ENCODE data around the gene IRX1.

The IRX1 gene

GRCh38 chr5:3595006-3595961, at the start of gene IRX1:
Gene IRX1, plus strand, starts transcription at chr5:3595832. Its CDS starts 274 bp downstream, at chr5:3596106.
- peak; percentile 53 for DNase-seq (ENCODE audit: low read depth)

- DNase-seq (ENCODE audit: low read depth) = no peak
Observed at GRCh38 chr5:3546028-3546427, 49.6 kb upstream of the IRX1 start.

GRCh38 chr5:3564116-3564515, 31.5 kb upstream of the IRX1 start:
- no peak for DNase-seq (ENCODE audit: low read depth)

GRCh38 chr5:3564827-3565518, 30.7 kb upstream of the IRX1 start:
- no peak for DNase-seq (ENCODE audit: low read depth)

GRCh38 chr5:3584724-3585531, 10.7 kb upstream of the IRX1 start:
- DNase-seq (ENCODE audit: low read depth) = no peak

GRCh38 chr5:3590161-3590966, 5.3 kb upstream of the IRX1 start:
- DNase-seq (ENCODE audit: low read depth) = no peak

- no peak for DNase-seq (ENCODE audit: low read depth)
Observed at GRCh38 chr5:3590967-3591900, 4.4 kb upstream of the IRX1 start.

GRCh38 chr5:3592298-3592697, 3.3 kb upstream of the IRX1 start:
- no peak for DNase-seq (ENCODE audit: low read depth)

GRCh38 chr5:3593771-3594509, 1.7 kb upstream of the IRX1 start:
- no peak for DNase-seq (ENCODE audit: low read depth)

- DNase-seq (ENCODE audit: low read depth) = no peak
Observed at GRCh38 chr5:3594510-3595005, 1.1 kb upstream of the IRX1 start.

- DNase-seq (ENCODE audit: low read depth) = no peak
Observed at GRCh38 chr5:3596261-3596825, 711 bp downstream of the IRX1 start.

- DNase-seq (ENCODE audit: low read depth) = no peak
Observed at GRCh38 chr5:3596857-3597166, 1.2 kb downstream of the IRX1 start.

- no peak for DNase-seq (ENCODE audit: low read depth)
Observed at GRCh38 chr5:3597167-3598007, 1.8 kb downstream of the IRX1 start.

- DNase-seq (ENCODE audit: low read depth) = no peak
Observed at GRCh38 chr5:3598207-3598606, 2.6 kb downstream of the IRX1 start.

GRCh38 chr5:3598769-3599211, 3.2 kb downstream of the IRX1 start:
- DNase-seq (ENCODE audit: low read depth) = no peak

GRCh38 chr5:3599226-3600105, 3.8 kb downstream of the IRX1 start:
- DNase-seq (ENCODE audit: low read depth) = no peak
